Measurements from ENCODE around the gene OPA1. TPM values are rescaled to one million over a fixed set of nuclear protein-coding genes. Genes with fewer than 3 reads are reported as not detected.
A peak's percentile ranks its signal among the peaks of the same experiment; 100 is the strongest.

The OPA1 gene
- total RNA-seq, 1 experiment from 2014 or later = 93.8 TPM

GRCh38 chr3:193711166-193711485, 118.1 kb downstream of the OPA1 start:
- BruUV-seq (replicated peaks) = no TSS peak
- intact Hi-C loops (cut with micrococcal nuclease) = no loop called here
- H3K4me2 ChIP-seq (ENCODE audit: low read length) = no peak overlapping the region
- ChIA-PET CTCF (no interaction called here), POLR2A (ENCODE audit: unreplicated experiment) (no interaction called here)
- no peaks in the 10 kb centered on the region for H3K27me3 ChIP-seq (ENCODE audit: low read length)
- H3K9me3 ChIP-seq (ENCODE audit: low read length) = peaks cover 15% of the 10 kb centered on the region; the same call in 1 of the 2 replicates
- ATAC-seq (no peak), DNase-seq (no peak)
- no peak overlapping the region for H3K4me3 ChIP-seq (ENCODE audit: low read length)
- no peaks in the 10 kb centered on the region for H3K79me2 ChIP-seq (ENCODE audit: low read length)
- H4K20me1 ChIP-seq (ENCODE audit: low read length) = no peaks in the 10 kb centered on the region
- TF ChIP-seq EZH2phosphoT487 (IDR thresholded peaks at IDR 0.05; ENCODE audit: borderline replicate concordance, low read length) (no peak), EZH2 (IDR thresholded peaks at IDR 0.05; ENCODE audit: low read length, unreplicated experiment) (no peak), CTCF (conservative IDR thresholded peaks at IDR 0.05; ENCODE audit: low read depth, low read length) (no peak)
- no peaks in the 10 kb centered on the region for H3K36me3 ChIP-seq (ENCODE audit: low read depth, low read length)
- no peak overlapping the region for H3K27ac ChIP-seq (ENCODE audit: low read length)
- H3K4me1 ChIP-seq (ENCODE audit: insufficient read depth, low read length) = no peaks in the 10 kb centered on the region
- no peak overlapping the region for H3K9ac ChIP-seq (ENCODE audit: low read length)
- no peaks in the 10 kb centered on the region for H3F3A ChIP-seq (ENCODE audit: low read length, unreplicated experiment)
- H2AFZ ChIP-seq (ENCODE audit: low read length) = no peak overlapping the region
- no peaks in the 10 kb centered on the region for H3K9me2 ChIP-seq (replicated peaks; ENCODE audit: low read length)

- TF ChIP-seq EZH2phosphoT487 (IDR thresholded peaks at IDR 0.05; ENCODE audit: borderline replicate concordance, low read length) = no peak
- TF ChIP-seq CTCF (conservative IDR thresholded peaks at IDR 0.05; ENCODE audit: low read depth, low read length) = no peak
- TF ChIP-seq EZH2 (IDR thresholded peaks at IDR 0.05; ENCODE audit: low read length, unreplicated experiment) = no peak
- no peak overlapping the region for H3K27ac ChIP-seq (ENCODE audit: low read length)
- no TSS peak for BruUV-seq (replicated peaks)
- H4K20me1 ChIP-seq (ENCODE audit: low read length) = no peaks in the 10 kb centered on the region
- no peaks in the 10 kb centered on the region for H3K79me2 ChIP-seq (ENCODE audit: low read length)
- H3K27me3 ChIP-seq (ENCODE audit: low read length) = no peaks in the 10 kb centered on the region
- H2AFZ ChIP-seq (ENCODE audit: low read length) = no peak overlapping the region
- H3F3A ChIP-seq (ENCODE audit: low read length, unreplicated experiment) = no peaks in the 10 kb centered on the region
- intact Hi-C loops (cut with micrococcal nuclease) = no loop called here
- CTCF ChIA-PET = no interaction called here
- no peak overlapping the region for H3K4me3 ChIP-seq (ENCODE audit: low read length)
- no peak for ATAC-seq
- H3K9me3 ChIP-seq (ENCODE audit: low read length) = peaks cover 15% of the 10 kb centered on the region; the same call in 1 of the 2 replicates
- H3K4me2 ChIP-seq (ENCODE audit: low read length) = no peak overlapping the region
- POLR2A ChIA-PET (ENCODE audit: unreplicated experiment) = no interaction called here
- H3K4me1 ChIP-seq (ENCODE audit: insufficient read depth, low read length) = no peaks in the 10 kb centered on the region
- no peak overlapping the region for H3K9ac ChIP-seq (ENCODE audit: low read length)
- no peaks in the 10 kb centered on the region for H3K36me3 ChIP-seq (ENCODE audit: low read depth, low read length)
- no peaks in the 10 kb centered on the region for H3K9me2 ChIP-seq (replicated peaks; ENCODE audit: low read length)
- DNase-seq = no peak
Observed at GRCh38 chr3:193711523-193711963, 118.5 kb downstream of the OPA1 start.

- intact Hi-C loops (cut with micrococcal nuclease) = no loop called here
- Histone ChIP-seq H3K4me2 (ENCODE audit: low read length) (no peak overlapping the region), H3K79me2 (ENCODE audit: low read length) (no peaks in the 10 kb centered on the region), H3K27me3 (ENCODE audit: low read length) (no peaks in the 10 kb centered on the region), H3K4me3 (ENCODE audit: low read length) (no peak overlapping the region), H2AFZ (ENCODE audit: low read length) (no peak overlapping the region), H3K4me1 (ENCODE audit: insufficient read depth, low read length) (no peaks in the 10 kb centered on the region), H3K9ac (ENCODE audit: low read length) (no peak overlapping the region), H3K27ac (ENCODE audit: low read length) (no peak overlapping the region), H3K9me2 (replicated peaks; ENCODE audit: low read length) (no peaks in the 10 kb centered on the region), H3K9me3 (ENCODE audit: low read length) (peaks cover 15% of the 10 kb centered on the region; the same call in 1 of the 2 replicates), H4K20me1 (ENCODE audit: low read length) (no peaks in the 10 kb centered on the region), H3K36me3 (ENCODE audit: low read depth, low read length) (no peaks in the 10 kb centered on the region), H3F3A (ENCODE audit: low read length, unreplicated experiment) (no peaks in the 10 kb centered on the region)
- CTCF ChIA-PET = no interaction called here
- ATAC-seq (no peak), DNase-seq (peak; percentile 47)
- BruUV-seq (replicated peaks) = no TSS peak
- no peak for TF ChIP-seq CTCF (conservative IDR thresholded peaks at IDR 0.05; ENCODE audit: low read depth, low read length)
- TF ChIP-seq EZH2phosphoT487 (IDR thresholded peaks at IDR 0.05; ENCODE audit: borderline replicate concordance, low read length) = no peak
- no peak for TF ChIP-seq EZH2 (IDR thresholded peaks at IDR 0.05; ENCODE audit: low read length, unreplicated experiment)
- POLR2A ChIA-PET (ENCODE audit: unreplicated experiment) = no interaction called here
Observed at GRCh38 chr3:193711964-193712598, 119.1 kb downstream of the OPA1 start.
